Activated CD8-positive, alpha-beta memory T cell treated with anti-CD3 and anti-CD28 coated beads for 36 hours (primary cell): Measurements from ENCODE around the gene TIA1. TPM values are rescaled to one million over a fixed set of nuclear protein-coding genes. Genes with fewer than 3 reads are reported as not detected.
"Not testable (repeated sequence)": the region's sequence is repeated elsewhere in the genome, so short reads cannot be mapped to it uniquely, and the experiment has no call there.

Source experiments
- CTCF ChIA-PET: fragments of 350-600 bp; sonication (Branson Sonifier 250); formaldehyde crosslinking; loops from one replicate; lab custom pipeline; 2021; ENCODE audit warnings: antibody characterized with exemption; lab: Charles Lee
- POLR2A ChIA-PET: fragments of 350-600 bp; sonication (Branson Sonifier 250); formaldehyde crosslinking; loops from one replicate; lab custom pipeline; 2021; ENCODE audit warnings: antibody characterized with exemption; lab: Charles Lee
- total RNA-seq, 2 experiments: library from RNA; stranded (reverse); gene quantifications; one replicate each; pipeline ENCODE4 v1.2.3, GENCODE V29; 2021

The TIA1 gene
- total RNA-seq, 2 experiments from 2014 or later = 78.8 to 79.3 TPM

GRCh38 chr2:70187170-70187569 is 61.3 kb downstream of the TIA1 start:
- POLR2A ChIA-PET, CTCF ChIA-PET: not testable (repeated sequence)

- POLR2A ChIA-PET = no interaction called here
- CTCF ChIA-PET = interaction anchor here (1.6 kb wide), 1 partner anchor 9 kb away, joined by 3 read pairs; no protein-coding TSS in a partner anchor
Measured at GRCh38 chr2:70182689-70183088, 65.7 kb downstream of the TIA1 start.

GRCh38 chr2:70181363-70181956 is 67.0 kb downstream of the TIA1 start:
- ChIA-PET CTCF (interaction anchor here (0.7 kb wide), 1 partner anchor 10 kb away, joined by 3 read pairs; the partner anchor contains the start of gene C2orf42), POLR2A (interaction anchor here (1.4 kb wide), 1 partner anchor 10 kb away, joined by 4 read pairs; the partner anchor contains the start of gene C2orf42)

GRCh38 chr2:70173520-70173919 is 74.9 kb downstream of the TIA1 start:
- ChIA-PET POLR2A (no interaction called here), CTCF (interaction anchor here (0.7 to 0.8 kb wide), 2 partner anchors 10 to 585 kb away, joined by 3 read pairs; no protein-coding TSS in a partner anchor)

GRCh38 chr2:70169654-70170245 is 78.7 kb downstream of the TIA1 start:
- ChIA-PET CTCF (interaction anchor here (0.5 kb wide), 1 partner anchor 274 kb away, joined by 3 read pairs; no protein-coding TSS in a partner anchor), POLR2A (interaction anchor here (0.6 to 0.7 kb wide), 2 partner anchors 28 to 131 kb away, joined by 3 to 8 read pairs; no protein-coding TSS in a partner anchor)

- POLR2A ChIA-PET = no interaction called here
Measured at GRCh38 chr2:70161069-70161534, 87.3 kb downstream of the TIA1 start.

GRCh38 chr2:70160545-70160944 is 87.9 kb downstream of the TIA1 start:
- CTCF ChIA-PET = no interaction called here
- POLR2A ChIA-PET = no interaction called here

More at GRCh38 chr2:70161069-70161534, 87.3 kb downstream of the TIA1 start:
- CTCF ChIA-PET = no interaction called here

Other genes with a start within 250 kb of the TIA1 start
- gene PCBP1, start 161.2 kb downstream of the TIA1 start, total RNA-seq = 100 to 1,000 TPM; 424 to 429 TPM
- 10 to 100 TPM; 20.4 to 22.9 TPM for gene C2orf42, start 57.6 kb downstream of the TIA1 start, total RNA-seq
- 10 to 100 TPM; 13.8 to 14.2 TPM for gene PCYOX1, start 9.5 kb upstream of the TIA1 start, total RNA-seq
- 100 to 1,000 TPM; 551 to 574 TPM for gene SNRPG, start 45.1 kb upstream of the TIA1 start, total RNA-seq
- 100 to 1,000 TPM; 106 to 107 TPM for gene FAM136A, start 53.4 kb upstream of the TIA1 start, total RNA-seq